MCF 10A (cell line): ENCODE data around the gene PROB1. TPM values are rescaled to one million over a fixed set of nuclear protein-coding genes. Genes with fewer than 3 reads are reported as not detected.
A peak's percentile ranks its signal among the peaks of the same experiment; 100 is the strongest.

ENCODE experiments used
- BruUV-seq: library from RNA; stranded (reverse); fragments of 400-500 nt; replicated peaks from 2 replicates; lab custom pipeline; 2021; lab: Mats Ljungman, UMichigan
- CTCF ChIA-PET: fragments of 300-600 bp; sonication (Branson Sonifier 250); formaldehyde crosslinking; extraction: SDS; loops from one replicate; lab custom pipeline; 2021; ENCODE audit warnings: antibody characterized with exemption, inconsistent platforms; lab: Yijun Ruan, JAX
- POLR2A ChIA-PET: fragments of 300-600, 350-650 bp; sonication (Branson Sonifier 250); formaldehyde crosslinking; extraction: SDS; loops from one replicate; lab custom pipeline; 2020; ENCODE audit warnings: antibody characterized with exemption, inconsistent platforms; lab: Yijun Ruan, JAX
- DNase-seq: peaks from one replicate; pipeline ENCODE4 v3.0.0-alpha.2; 2018; ENCODE audit not compliant: unreplicated experiment
- H3K27ac Mint-ChIP-seq: one replicate; pipeline ENCODE4 v1.8.0; 2022; ENCODE audit warnings: mild to moderate bottlenecking, low read depth, mixed read lengths; ENCODE audit not compliant: unreplicated experiment
- H3K27me3 Mint-ChIP-seq: one replicate; pipeline ENCODE4 v1.8.0; 2022; ENCODE audit warnings: mixed read lengths; ENCODE audit not compliant: insufficient read depth, unreplicated experiment
- H3K36me3 Mint-ChIP-seq: one replicate; pipeline ENCODE4 v1.8.0; 2022; ENCODE audit warnings: mild to moderate bottlenecking, moderate library complexity, mixed read lengths; ENCODE audit not compliant: insufficient read depth, unreplicated experiment
- H3K4me1 Mint-ChIP-seq: one replicate; pipeline ENCODE4 v1.8.0; 2022; ENCODE audit warnings: mixed read lengths; ENCODE audit not compliant: insufficient read depth, unreplicated experiment
- H3K4me3 Mint-ChIP-seq: one replicate; pipeline ENCODE4 v1.8.0; 2022; ENCODE audit warnings: mild to moderate bottlenecking, moderate library complexity, mixed read lengths; ENCODE audit not compliant: unreplicated experiment
- H3K9me3 Mint-ChIP-seq: one replicate; pipeline ENCODE4 v1.8.0; 2022; ENCODE audit warnings: mixed read lengths; ENCODE audit not compliant: unreplicated experiment
- CTCF ChIP-seq: fragments of 200-600 bp; IDR thresholded peaks from one replicate; pipeline ENCODE4 v1.8.0; 2022; ENCODE audit warnings: antibody characterized with exemption, mild to moderate bottlenecking; ENCODE audit not compliant: unreplicated experiment
- intact Hi-C: fragments of 100-400 bp; cut with micrococcal nuclease; formaldehyde crosslinking; loops from 2 replicates; pipeline ENCODE4 v1.14.1; 2022
- total RNA-seq: library from RNA; stranded (reverse); gene quantifications from 2 replicates; pipeline ENCODE4 v1.2.3, GENCODE V29; 2022

PROB1 gene
- total RNA-seq, 1 experiment from 2014 or later = 2.3 TPM

- Mint-ChIP-seq H3K27me3 (no peaks in the 10 kb centered on the region), H3K4me3 (no peak overlapping the region), H3K9me3 (no peaks in the 10 kb centered on the region), H3K36me3 (peaks cover 11% of the 10 kb centered on the region), H3K27ac (no peak overlapping the region), H3K4me1 (peaks cover 23% of the 10 kb centered on the region)
- ChIA-PET POLR2A (interaction anchor here (0.9 to 1.2 kb wide), 3 partner anchors 9 to 12 kb away, joined by 3 to 4 read pairs (median 3); no protein-coding TSS in a partner anchor), CTCF (interaction anchor here (1.1 to 11.5 kb wide), 3 partner anchors 15 to 204 kb away, joined by 3 to 111 read pairs (median 13); no protein-coding TSS in a partner anchor)
- TF ChIP-seq CTCF = no peak
- DNase-seq = no peak
- no TSS peak for BruUV-seq
- intact Hi-C loops = no loop called here
These were observed 12.1 kb upstream of the PROB1 start for GRCh38 chr5:139406963-139407362.

- TSS peak; percentile 94 for BruUV-seq
- POLR2A ChIA-PET = interaction anchor here (0.7 to 2.3 kb wide), 10 partner anchors 10 to 158 kb away, joined by 3 to 21 read pairs (median 6); partner anchors contain the start of genes DNAJC18, PAIP2 and STING1
These were observed 9.6 kb upstream of the PROB1 start for GRCh38 chr5:139404484-139404840.

GRCh38 chr5:139403787-139404483 lies 9.0 kb upstream of the PROB1 start, which contains the start of gene SPATA24:
Gene SPATA24, minus strand, starts transcription at chr5:139404089. Its CDS starts 29 bp downstream, at chr5:139404060.
- Mint-ChIP-seq H3K36me3 (peaks cover 34% of the 10 kb centered on the region), H3K4me1 (peaks cover 23% of the 10 kb centered on the region), H3K9me3 (no peaks in the 10 kb centered on the region), H3K4me3 (peak within 1 kb of the TSS; percentile 97), H3K27me3 (no peaks in the 10 kb centered on the region), H3K27ac (peak within 1 kb of the TSS; percentile 99)
- intact Hi-C loops = loop anchor here (2.0 kb wide), 1 partner anchor 63 kb away; the partner anchor contains the start of gene PAIP2
- ChIA-PET POLR2A (interaction anchor here (0.7 to 2.3 kb wide), 15 partner anchors 11 to 184 kb away, joined by 3 to 21 read pairs (median 4); partner anchors contain the start of genes DNAJC18, PAIP2 and STING1), CTCF (interaction anchor here (0.7 to 11.5 kb wide), 5 partner anchors 12 to 120 kb away, joined by 3 to 111 read pairs (median 4); no protein-coding TSS in a partner anchor)
- no TSS peak for BruUV-seq
- DNase-seq = peak; percentile 99
- TF ChIP-seq CTCF = no peak

More at GRCh38 chr5:139404484-139404840, 9.6 kb upstream of the PROB1 start:
- Mint-ChIP-seq H3K27me3 (no peaks in the 10 kb centered on the region), H3K4me3 (peak overlapping the region; percentile 97), H3K9me3 (no peaks in the 10 kb centered on the region), H3K4me1 (peaks cover 23% of the 10 kb centered on the region), H3K36me3 (peaks cover 29% of the 10 kb centered on the region), H3K27ac (peak overlapping the region; percentile 99)
- no peak for TF ChIP-seq CTCF
- intact Hi-C loops = no loop called here
- DNase-seq = no peak
- CTCF ChIA-PET = interaction anchor here (1.5 to 11.5 kb wide), 2 partner anchors 11 to 18 kb away, joined by 4 to 111 read pairs; no protein-coding TSS in a partner anchor

GRCh38 chr5:139403418-139403786 lies 8.5 kb upstream of the PROB1 start:
- intact Hi-C loops = loop anchor here (2.0 kb wide), 1 partner anchor 63 kb away; the partner anchor contains the start of gene PAIP2
- no peak for TF ChIP-seq CTCF
- no peak for DNase-seq
- POLR2A ChIA-PET = interaction anchor here (0.9 to 2.3 kb wide), 14 partner anchors 11 to 184 kb away, joined by 3 to 21 read pairs (median 5); partner anchors contain the start of genes DNAJC18, PAIP2 and STING1
- H3K27ac Mint-ChIP-seq = peak overlapping the region; percentile 99
- no peaks in the 10 kb centered on the region for H3K9me3 Mint-ChIP-seq
- H3K4me3 Mint-ChIP-seq = peak overlapping the region; percentile 97
- H3K27me3 Mint-ChIP-seq = no peaks in the 10 kb centered on the region
- TSS peak; percentile 86 for BruUV-seq
- CTCF ChIA-PET = interaction anchor here (0.7 to 11.5 kb wide), 8 partner anchors 12 to 121 kb away, joined by 3 to 111 read pairs (median 4); partner anchors contain the start of gene PAIP2
- peaks cover 36% of the 10 kb centered on the region for H3K36me3 Mint-ChIP-seq
- H3K4me1 Mint-ChIP-seq = peaks cover 23% of the 10 kb centered on the region
